Dermis microvascular lymphatic vessel endothelial cell (primary cell): ENCODE results near the gene CFAP54. TPM values are rescaled to one million over a fixed set of nuclear protein-coding genes. Genes with fewer than 3 reads are reported as not detected.

Source experiments
- total RNA-seq: library from RNA; depleted of rRNA; stranded (reverse); fragments of >200 nt; gene quantifications from 2 replicates; pipeline ENCODE4 v1.2.1, GENCODE V29; 2014

Gene CFAP54
- total RNA-seq, 1 donor from 2014 or later: 6.2 TPM

Other genes starting within 250 kb of the CFAP54 start
- gene CDK17, start 89.1 kb upstream of the CFAP54 start, total RNA-seq: 99.9 and 131 TPM in 2 replicates